WTC11 (cell line): ENCODE measurements around the gene KY.

ENCODE experiments used
- MYBL2 ChIP-seq: sonication (generic); formaldehyde crosslinking; IDR thresholded peaks from 2 replicates; pipeline ENCODE4 v1.8.1; 2023; ENCODE audit warnings: mild to moderate bottlenecking, moderate library complexity, missing genetic modification reagents
- TF ChIP-seq, protein P1 (sequence below): sonication (generic); formaldehyde crosslinking; IDR thresholded peaks from 2 replicates; pipeline ENCODE4 v1.8.1; 2023; ENCODE audit warnings: mild to moderate bottlenecking, missing genetic modification reagents, moderate library complexity
- TF ChIP-seq, protein P2 (sequence below): fragments of 200-600 bp; IDR thresholded peaks from 2 replicates; pipeline ENCODE4 v1.8.0; 2022; ENCODE audit warnings: antibody characterized with exemption

DNA sequence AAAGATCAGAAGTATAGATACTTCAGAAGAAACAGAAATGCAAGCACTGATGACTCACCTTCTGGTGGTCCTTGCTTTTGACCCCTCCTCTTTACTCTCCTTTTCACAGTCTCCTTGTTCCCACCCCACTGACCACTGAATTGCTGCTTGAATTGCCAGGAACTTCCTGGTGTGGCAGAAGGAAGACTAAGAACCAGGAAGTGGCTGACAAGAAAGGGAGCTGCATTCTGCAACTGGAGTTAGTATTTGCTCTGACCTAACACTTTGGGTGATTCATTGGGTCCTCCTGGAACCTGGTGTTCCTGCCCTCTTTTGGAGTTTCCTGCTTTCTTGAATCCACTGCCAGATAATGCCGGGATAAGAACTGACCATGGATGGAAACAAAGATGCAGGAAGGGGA is 23.0 kb downstream of the KY start:
- TF ChIP-seq, protein P1, sequence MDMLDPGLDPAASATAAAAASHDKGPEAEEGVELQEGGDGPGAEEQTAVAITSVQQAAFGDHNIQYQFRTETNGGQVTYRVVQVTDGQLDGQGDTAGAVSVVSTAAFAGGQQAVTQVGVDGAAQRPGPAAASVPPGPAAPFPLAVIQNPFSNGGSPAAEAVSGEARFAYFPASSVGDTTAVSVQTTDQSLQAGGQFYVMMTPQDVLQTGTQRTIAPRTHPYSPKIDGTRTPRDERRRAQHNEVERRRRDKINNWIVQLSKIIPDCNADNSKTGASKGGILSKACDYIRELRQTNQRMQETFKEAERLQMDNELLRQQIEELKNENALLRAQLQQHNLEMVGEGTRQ (CRISPR knock-in tag): no peak
- TF ChIP-seq, protein P2, sequence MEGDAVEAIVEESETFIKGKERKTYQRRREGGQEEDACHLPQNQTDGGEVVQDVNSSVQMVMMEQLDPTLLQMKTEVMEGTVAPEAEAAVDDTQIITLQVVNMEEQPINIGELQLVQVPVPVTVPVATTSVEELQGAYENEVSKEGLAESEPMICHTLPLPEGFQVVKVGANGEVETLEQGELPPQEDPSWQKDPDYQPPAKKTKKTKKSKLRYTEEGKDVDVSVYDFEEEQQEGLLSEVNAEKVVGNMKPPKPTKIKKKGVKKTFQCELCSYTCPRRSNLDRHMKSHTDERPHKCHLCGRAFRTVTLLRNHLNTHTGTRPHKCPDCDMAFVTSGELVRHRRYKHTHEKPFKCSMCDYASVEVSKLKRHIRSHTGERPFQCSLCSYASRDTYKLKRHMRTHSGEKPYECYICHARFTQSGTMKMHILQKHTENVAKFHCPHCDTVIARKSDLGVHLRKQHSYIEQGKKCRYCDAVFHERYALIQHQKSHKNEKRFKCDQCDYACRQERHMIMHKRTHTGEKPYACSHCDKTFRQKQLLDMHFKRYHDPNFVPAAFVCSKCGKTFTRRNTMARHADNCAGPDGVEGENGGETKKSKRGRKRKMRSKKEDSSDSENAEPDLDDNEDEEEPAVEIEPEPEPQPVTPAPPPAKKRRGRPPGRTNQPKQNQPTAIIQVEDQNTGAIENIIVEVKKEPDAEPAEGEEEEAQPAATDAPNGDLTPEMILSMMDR: no peak
- TF ChIP-seq MYBL2 (CRISPR knock-in tag): no peak
